ENCODE data around the gene GLUD1.
"Not testable (repeated sequence)": the region's sequence is repeated elsewhere in the genome, so short reads cannot be mapped to it uniquely, and the experiment has no call there.

The GLUD1 gene

DNA sequence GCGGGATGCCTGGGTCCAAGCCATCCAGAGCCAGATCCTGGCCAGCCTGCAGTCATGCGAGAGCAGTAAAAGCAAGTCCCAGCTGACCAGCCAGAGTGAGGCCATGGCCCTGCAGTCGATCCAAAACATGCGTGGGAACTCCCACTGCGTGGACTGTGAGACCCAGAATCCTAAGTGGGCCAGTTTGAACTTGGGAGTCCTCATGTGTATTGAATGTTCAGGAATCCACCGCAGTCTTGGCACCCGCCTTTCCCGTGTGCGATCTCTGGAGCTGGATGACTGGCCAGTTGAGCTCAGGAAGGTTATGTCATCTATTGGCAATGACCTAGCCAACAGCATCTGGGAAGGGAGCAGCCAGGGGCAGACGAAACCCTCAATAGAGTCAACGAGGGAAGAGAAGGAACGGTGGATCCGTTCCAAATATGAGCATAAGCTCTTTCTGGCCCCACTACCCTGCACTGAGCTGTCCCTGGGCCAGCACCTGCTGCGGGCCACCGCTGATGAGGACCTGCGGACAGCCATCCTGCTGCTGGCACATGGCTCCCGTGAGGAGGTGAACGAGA is 85.4 kb downstream of the GLUD1 start:
- not testable (repeated sequence) for H3K4me1 Mint-ChIP-seq (ENCODE audit: low read depth); DNase-seq; H3K9me3 Mint-ChIP-seq; H3K27ac Mint-ChIP-seq; H3K36me3 Mint-ChIP-seq (ENCODE audit: low read depth); H3K27me3 Mint-ChIP-seq; H3K4me3 Mint-ChIP-seq

DNA sequence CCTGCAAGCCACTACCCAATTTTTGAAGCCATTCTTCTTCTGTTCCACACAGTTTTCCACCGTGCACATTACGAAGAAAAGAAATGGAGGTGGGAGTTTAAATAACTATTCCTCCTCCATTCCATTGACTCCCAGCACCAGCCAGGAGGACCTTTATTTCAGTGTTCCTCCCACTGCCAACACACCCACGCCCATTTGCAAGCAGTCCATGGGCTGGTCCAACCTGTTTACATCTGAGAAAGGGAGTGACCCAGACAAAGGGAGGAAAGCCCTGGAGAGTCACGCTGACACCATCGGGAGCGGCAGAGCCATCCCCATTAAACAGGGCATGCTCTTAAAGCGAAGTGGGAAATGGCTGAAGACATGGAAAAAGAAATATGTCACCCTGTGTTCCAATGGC is 86.3 kb downstream of the GLUD1 start:
- not testable (repeated sequence) for H3K27ac Mint-ChIP-seq; H3K4me3 Mint-ChIP-seq; H3K4me1 Mint-ChIP-seq (ENCODE audit: low read depth); H3K27me3 Mint-ChIP-seq; H3K9me3 Mint-ChIP-seq; DNase-seq; H3K36me3 Mint-ChIP-seq (ENCODE audit: low read depth)

DNA sequence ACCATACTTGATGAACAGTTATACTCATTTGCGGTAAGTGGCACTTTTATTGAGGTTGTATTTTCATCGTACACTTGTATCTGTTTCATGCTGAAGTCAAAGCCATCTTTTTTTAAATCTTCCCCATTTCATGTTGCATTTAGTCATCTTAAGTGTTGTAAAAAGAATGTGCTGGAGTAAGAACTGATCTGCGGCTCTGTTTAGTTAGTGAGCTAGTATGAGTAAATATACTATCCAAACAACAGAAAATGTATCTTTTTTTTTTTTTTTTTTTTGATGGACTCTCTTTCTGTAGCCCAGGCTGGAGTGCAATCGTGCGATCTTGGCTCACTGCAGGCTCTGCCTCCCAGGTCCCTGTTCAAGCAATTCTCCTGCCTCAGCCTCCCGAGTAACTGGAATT is 87.0 kb downstream of the GLUD1 start:
- not testable (repeated sequence) for H3K4me3 Mint-ChIP-seq

DNA sequence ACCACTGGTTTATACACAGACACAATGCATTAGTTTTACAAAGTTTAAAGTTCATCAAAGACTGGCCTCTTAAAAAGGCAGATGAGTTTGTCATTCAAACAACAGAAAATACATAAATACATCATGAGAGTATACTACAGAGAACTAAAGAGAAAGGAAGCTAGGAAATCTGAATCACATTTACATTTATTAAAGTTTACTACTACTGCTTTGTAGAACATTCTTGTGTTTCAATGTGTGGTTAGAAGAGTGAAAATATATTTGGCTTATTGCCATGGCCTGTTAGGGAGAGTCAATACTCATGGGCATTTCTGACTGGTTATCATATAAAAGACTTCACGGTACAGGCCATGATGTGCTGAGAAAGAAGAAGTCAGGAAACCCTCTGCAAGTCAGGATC is 87.5 kb downstream of the GLUD1 start:
- not testable (repeated sequence) for H3K4me3 Mint-ChIP-seq; H3K36me3 Mint-ChIP-seq (ENCODE audit: low read depth); H3K27ac Mint-ChIP-seq; DNase-seq; H3K9me3 Mint-ChIP-seq; H3K27me3 Mint-ChIP-seq; H3K4me1 Mint-ChIP-seq (ENCODE audit: low read depth)

More for the DNA sequence above, 87.0 kb downstream of the GLUD1 start:
- H3K27me3 Mint-ChIP-seq; DNase-seq; H3K9me3 Mint-ChIP-seq; H3K4me1 Mint-ChIP-seq (ENCODE audit: low read depth); H3K27ac Mint-ChIP-seq; H3K36me3 Mint-ChIP-seq (ENCODE audit: low read depth): not testable (repeated sequence)

DNA sequence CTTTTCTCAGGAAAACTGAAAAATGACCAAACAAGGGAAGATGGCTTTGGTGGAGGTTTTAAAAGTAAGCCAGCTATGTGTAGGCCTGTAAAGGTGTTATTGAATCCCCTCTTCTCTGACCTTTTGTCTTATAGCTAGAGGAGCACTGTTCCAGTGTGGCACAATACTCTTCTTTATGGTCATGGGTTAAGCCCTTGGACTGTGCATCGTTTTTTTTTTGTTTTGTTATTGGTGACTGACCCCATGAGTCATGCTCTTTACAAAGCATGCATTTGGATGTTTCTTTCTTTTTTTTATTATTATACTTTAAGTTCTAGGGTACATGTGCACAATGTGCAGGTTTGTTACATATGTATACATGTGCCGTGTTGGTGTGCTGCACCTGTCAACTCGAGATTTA is 94.2 kb downstream of the GLUD1 start:
- Mint-ChIP-seq H3K27me3 (no peaks in the 10 kb centered on the region), H3K4me3 (no peak overlapping the region), H3K9me3 (no peaks in the 10 kb centered on the region), H3K27ac (no peak overlapping the region), H3K4me1 (ENCODE audit: low read depth) (no peaks in the 10 kb centered on the region), H3K36me3 (ENCODE audit: low read depth) (no peaks in the 10 kb centered on the region)
- no peak for DNase-seq
